GM18870 (cell line): Measurements from ENCODE around the gene RREB1.

Experiments
- ATAC-seq: cut with Tn5 transposase; IDR thresholded peaks from one replicate; pipeline ENCODE4 v1.9.1; 2021; ENCODE audit warnings: moderate library complexity; ENCODE audit not compliant: unreplicated experiment

Gene RREB1

DNA sequence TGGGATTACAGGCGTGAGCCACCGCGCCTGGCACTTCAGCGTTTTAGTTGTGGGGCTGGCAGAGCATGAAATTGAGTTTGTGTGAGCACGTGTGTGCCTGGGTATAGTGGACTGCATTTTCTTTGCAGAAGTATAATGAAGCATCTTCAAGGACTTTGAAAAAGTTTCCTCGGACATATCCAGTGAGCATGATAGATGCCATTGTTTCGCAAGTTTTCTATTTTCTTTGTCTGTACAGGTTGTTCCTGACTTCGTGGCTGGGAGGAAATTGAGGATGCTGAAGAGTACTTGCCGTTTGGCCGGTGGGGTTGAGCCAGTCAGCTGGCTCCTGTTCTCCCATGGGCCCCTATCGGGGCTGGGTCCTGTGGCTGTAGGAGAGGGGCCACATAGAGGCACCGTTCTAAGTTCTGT lies 55.9 kb downstream of the RREB1 start:
- ATAC-seq = no peak

DNA sequence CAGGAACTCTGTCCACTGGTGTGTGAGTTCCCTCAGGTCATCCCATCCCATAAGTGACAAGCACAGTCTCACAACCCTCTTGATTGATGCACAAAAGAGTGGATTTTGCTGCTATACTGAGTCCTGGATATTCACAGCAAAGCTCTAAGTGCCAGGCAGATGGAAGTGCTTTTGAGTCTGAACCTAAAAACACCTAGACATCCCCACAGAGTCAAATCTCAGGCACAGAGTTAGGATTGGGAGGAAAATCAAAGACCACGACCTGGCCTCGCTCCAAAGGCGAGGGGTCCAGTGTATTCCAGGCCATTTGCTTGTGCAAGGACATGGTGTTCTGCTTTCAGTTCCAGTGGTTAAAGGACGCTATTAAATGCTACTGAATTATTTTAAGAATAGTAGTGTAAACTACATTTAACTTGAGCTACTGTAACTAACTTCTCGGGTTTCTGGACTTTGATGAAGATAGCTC lies 56.8 kb downstream of the RREB1 start:
- no peak for ATAC-seq

DNA sequence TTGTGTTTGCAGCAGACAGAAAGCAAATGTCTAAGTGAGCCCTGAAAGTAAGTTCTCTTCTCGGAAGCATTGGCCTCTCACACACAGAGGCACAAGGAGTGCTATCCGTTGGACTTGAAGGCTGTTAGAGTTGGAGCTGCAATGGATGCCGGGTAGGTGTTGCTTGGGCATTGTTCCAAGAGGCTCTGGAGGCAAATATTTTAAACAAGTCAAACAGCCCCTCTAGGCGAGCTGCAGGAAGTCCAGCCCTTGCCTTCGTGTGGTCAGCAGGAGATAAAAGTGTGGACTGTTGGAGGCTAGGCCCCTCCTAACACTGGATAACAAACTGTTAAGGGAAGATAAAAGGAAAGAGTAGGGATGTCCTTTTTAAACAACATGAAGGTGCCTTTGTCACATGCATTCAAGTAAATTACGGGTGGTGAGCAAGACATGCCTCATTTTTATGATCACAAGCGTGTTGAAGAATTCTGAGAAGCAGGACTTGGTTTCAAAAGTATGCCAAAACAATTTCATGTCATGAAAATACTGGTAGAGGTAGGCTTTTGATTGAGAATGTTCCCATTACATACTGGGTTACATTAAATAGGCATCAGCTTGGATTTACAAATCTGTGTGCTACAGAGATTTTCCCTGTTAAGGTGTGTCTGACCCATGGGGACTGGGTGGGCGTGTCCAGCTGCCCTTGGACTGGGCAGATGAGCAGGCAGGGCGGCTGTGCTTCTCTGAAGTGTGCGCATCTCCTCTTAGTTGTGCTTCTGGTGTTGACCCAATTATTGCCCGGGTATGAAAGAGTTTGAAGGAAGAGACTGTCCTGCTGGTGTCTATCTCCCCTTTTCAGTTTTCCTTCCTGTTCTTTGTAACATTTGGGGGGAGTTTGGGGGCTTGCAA lies 57.5 kb downstream of the RREB1 start:
- ATAC-seq = no peak

DNA sequence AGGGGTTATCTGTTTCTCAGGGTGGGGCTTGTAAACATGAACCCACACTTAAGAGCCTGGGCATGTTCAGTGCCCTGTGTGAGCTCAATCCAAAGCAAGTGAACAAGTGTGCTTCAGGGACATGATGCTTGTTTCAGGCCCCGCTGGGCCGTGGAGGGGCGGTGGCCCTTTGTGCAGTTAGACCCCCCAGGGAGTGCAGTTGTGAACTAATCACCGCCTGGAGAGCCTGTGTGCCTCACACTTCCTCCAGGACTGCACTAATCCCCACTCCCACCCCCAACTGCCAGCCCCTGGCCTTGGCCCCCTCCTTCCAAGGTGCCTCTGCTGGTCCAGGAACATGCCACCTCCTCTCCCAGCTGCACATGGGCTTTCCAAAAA lies 58.1 kb downstream of the RREB1 start:
- no peak for ATAC-seq

DNA sequence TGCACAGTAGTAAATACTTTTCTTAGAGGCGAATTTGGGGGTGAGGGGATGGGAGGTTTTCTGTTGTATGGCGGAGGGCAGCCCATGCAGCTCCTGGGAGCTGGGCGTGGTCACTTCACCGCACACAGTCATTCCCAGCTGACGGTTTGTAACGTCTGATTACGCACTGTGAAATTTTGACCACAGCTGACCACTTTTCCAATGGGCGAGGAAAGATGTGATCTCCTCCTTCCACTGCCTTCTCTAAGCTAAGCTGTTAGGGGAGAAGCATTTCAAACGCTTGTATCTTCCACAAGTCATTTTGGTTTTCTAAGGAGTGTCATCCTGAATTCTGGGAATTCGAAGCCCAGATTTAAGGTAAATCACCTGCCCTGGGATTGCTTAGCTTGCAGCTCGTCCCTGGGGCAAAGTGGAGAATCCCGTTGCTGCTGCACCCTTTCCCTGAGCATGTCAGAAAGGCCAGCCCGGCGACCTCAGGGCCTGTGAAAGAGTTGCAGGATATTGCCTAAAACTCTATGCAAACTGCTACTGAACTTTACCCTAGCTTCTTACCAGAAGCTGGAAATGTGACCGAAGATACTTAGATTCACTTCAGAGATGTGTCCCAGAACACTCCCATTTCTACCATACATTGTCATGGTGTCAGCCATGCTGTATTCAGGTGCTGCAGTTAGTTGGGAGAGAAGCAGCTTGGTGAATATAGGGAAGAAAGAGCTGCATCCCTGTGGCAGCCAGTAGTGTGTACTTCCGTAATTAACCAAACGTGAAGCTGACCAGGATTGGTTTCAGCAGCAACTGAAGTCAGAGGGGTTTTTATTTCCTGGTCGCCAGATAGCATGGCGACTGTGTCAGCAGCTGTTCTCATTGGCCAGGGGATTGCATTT lies 58.9 kb downstream of the RREB1 start:
- ATAC-seq = no peak

DNA sequence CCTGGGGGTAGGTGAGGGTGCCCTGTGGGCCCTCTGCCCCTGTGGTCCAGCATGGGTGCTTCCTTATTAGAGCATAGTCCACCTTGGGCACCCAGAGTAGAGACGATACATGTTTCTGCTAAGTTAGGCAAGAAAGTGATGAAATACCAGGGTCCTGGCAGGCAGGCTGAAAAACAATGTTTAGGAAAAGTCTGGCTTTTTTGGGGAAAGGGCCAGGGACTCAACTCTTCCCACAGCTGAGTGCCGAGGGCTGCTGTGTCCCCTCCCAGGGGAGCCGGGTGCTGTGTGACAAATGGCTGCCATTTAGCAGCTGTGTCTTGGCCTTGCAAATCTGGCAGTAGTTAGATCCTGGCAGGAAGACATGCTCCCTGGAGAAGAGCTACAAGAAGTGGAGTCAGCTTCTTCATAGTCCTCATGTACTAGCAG lies 61.5 kb downstream of the RREB1 start:
- no peak for ATAC-seq

DNA sequence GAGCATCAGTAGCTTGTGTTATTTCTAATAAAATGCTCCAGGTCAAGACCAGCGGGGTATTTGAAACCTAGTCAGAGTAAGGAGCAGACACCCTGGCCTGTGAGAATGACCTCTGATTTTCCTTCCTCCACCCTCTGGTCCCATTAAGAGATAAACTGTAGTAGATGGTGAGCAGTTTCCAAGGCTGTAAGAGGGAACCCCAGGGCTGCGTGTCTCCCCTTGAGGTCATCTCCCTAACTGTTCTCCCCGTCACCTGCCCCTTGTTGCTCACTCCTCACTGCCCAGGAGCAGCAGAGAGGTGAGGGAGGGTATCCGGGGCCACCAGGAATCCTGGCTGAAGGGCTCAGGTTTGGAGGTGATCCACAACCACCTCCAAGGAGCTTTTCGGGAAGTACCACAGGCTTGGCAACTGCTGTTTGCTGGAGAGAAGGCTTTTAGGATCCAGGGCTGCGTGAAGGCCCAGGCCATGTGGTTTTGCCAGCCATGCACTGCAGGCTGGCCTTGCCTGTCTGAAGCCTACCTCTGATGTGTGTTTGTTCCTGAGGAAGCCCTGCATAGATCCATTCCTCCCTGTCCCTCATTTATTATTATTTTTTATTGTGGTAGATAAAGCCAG lies 62.5 kb downstream of the RREB1 start:
- no peak for ATAC-seq

DNA sequence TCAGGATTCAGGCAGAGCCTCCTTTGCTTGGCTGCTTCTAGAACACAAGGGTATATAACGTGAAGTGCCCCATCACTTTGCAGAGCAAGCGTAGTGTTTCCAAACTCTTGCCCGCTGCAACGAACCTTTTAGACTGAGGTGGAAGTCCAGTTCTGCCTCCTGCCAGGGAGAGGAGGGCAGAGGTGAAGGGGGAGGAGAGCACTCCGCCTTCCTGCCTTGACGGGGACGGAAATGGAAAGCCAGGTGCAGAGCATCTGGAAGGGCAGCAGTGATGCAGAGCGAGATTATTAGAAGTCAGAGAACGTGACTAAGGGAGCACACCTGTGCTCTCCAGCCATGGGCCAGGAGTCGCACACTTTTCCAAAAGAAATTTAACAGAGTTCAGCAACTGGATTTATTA lies 63.4 kb downstream of the RREB1 start:
- no peak for ATAC-seq

DNA sequence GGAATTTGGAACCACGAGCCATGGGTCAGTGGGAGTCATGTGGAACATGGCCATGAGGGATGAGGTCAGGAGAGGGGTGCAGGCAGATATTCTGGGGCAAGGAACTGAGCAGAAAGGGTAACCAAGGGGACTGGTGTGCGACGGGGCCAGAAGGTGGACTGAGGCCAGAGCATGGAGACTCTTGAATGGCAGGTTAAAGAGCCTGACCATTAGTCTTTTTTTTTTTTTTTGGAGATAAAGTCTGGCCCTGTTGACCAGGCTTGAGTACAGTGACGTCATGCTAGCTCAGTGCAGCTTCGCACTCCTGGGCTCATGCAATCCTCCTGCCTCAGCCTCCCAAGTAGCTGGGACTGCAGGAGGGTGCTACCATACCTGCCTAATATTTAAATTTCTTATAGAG lies 64.0 kb downstream of the RREB1 start:
- no peak for ATAC-seq

DNA sequence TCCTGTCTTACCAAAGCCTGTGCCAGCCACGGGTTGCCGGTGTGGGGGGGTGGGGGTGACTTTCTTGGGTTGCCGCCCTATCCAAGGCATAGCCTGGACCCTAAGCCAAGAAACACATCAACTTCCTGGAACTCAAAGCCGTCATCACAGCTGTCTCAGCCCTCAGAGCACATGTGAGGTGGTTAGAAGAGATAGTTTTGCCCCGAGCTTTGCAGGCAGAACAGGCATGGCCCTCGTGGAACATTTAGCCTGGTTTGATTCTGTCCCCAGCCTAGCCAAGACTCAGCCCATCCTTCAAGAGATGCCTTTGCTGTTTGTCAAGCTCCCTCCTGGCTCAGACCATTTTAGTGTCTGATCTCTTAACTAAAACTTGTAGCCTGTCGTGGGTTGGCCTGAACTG lies 64.9 kb downstream of the RREB1 start:
- no peak for ATAC-seq

DNA sequence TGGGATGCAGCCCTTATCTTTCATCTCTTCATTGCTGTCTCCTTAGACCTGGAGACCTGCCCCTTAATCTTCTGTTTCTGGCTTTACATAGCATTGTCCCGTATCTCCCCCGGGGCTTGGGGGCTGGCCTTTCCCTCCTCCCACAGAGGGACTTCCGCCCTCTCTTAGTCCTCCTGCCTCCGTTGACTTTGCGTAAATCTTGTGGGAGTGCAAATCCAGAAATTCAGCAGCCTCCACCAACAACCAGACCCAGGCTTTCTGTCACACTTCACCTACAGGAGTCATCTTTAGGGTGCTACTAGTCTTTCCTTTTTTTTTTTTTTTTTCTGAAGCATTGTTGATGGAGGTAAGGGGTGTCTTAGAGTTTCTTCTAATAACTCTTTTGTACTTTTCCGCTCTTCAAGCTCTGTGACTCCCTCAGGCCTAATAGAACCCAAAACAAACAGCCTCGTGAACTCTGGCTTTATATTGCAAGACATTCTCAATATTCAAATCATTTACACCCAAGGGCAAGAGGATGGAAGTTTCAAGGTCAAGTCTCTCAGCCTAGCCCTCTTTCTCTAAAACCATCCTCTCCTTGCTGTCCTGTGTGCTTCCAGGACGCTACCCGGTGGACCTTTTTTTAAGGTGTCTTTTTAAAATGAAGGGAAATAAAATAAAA lies 66.2 kb downstream of the RREB1 start:
- ATAC-seq = no peak

DNA sequence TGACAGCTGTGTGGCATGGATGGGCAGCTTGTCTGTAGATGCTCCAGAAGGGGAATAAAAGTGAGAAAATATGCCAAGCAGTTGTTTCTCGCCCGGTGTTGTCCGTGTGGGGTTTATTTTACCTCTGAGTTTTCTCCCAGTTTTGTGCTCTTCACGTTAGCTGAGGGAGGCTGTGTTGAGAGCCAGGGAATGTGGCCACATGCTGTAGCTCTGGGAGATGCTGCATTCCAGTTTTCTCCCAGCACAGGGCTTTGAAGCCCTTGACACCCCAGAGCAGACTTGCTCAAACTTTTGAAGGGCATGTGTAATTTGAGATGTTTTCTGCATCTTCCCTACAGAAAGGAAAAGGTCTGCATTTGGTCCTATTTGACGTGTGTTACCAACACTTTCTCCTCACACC lies 67.7 kb downstream of the RREB1 start:
- no peak for ATAC-seq

DNA sequence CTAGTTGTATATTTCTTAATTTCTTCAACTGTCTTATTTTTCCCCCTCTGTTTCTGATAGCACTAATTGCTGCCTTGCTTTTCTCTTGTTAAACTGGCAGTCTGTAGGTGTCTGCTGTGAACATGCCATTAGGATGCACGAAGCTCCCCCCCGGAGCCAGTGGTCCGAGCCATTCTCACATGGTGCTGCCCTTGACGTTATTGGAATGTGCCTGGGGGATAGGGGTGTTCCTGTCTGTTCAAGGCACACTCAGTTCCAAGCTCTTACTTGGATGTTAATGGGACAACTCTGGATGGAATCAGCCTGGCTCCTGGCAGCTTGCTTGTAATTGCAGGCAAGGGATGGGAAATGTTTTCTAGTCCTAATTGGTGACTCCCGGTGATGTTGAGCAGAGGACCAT lies 68.4 kb downstream of the RREB1 start:
- ATAC-seq = no peak

DNA sequence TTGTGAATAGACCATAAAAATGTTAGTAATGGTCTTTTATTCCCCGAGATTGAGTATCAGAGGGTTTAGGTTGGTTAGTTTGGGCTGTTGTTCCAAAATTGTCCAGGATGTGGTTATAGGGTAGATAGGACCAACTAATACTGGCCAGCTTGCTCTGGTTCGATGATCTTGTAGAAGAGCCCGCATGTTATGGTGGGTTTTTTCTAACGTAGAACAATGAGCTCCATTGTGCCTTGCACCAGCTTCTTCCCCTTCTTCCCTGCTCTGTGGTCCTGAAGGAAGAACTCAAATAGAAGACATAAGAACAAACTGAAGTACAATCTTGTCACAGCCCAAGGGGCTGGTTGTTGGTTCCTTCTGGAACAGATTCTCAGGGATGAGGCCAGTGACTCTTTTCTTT lies 70.5 kb downstream of the RREB1 start:
- no peak for ATAC-seq

DNA sequence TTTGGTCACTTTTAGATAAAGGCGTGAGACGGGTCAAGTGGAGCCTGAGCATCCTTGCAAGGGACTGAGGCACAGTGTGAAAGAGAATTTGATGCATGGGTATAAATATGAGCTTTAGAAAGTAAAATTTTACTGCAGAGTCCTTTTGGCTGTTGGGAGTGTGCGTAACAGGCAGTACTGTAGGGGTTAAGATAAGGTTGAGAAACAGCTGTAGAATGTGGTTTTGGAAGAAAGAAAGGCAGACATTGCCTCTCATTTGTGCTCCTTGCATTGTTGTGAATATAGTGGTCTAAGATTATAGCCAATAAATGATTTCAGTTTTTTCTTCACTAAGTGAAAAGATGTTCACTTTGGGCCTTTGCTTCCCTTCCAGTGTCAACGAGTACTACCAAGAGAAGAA lies 73.0 kb downstream of the RREB1 start:
- no peak for ATAC-seq

DNA sequence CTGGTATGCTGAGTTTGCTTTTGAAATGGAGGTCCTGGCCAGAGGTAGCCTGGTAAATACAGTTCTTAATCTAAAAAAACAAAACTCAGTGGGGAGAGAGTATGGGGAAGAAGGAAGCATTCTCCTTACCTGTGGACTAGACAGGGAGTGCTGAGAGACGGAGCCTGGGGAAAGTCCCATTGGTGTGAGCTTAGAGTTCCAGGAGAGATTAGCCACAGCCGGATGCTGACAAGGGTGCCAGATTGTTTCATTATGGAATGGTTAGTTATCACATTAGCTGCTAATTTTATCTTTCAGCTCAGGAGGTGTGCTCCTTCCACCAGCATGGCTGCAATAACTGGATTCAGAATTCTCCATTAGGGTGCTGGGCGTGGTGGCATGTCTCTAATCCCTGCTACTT lies 75.9 kb downstream of the RREB1 start:
- ATAC-seq = no peak

DNA sequence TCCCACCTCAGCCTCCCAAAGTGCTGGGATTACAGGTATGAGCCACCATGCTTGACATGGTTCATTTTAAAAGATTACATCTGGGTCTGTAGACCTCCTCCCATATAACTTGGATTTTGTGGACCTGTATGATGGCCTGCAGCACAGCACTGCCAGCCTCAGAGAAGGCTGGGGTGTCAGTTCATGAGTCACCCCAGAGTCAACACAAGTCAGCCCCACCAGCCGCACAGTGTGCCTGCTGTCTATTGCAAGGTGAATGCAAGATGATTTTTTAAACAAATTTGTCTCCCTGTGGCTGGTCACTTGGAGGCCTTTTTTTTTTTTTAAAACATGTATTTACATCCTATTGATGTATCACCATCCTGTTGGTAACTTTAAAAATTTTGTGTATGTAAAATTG lies 76.7 kb downstream of the RREB1 start:
- no peak for ATAC-seq

DNA sequence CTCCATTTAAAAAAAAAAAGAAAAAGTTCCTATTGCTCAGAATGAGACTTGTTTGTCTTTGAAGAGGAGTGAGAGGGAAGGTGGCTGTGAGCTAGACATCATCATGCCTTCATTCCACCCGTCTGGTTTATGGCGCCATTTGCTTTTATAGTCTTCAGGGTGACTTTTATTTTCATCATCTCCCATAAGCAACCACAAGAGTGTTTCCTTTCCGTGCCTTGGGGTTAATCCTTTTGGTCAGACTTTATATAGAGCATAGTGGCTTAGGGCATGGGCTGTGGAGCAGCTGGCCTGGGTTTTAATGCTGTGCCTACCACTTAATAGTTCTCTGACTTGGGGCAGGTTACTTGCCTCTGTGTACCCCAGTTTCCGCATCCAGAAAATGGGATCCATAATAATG lies 77.8 kb downstream of the RREB1 start:
- ATAC-seq = no peak

DNA sequence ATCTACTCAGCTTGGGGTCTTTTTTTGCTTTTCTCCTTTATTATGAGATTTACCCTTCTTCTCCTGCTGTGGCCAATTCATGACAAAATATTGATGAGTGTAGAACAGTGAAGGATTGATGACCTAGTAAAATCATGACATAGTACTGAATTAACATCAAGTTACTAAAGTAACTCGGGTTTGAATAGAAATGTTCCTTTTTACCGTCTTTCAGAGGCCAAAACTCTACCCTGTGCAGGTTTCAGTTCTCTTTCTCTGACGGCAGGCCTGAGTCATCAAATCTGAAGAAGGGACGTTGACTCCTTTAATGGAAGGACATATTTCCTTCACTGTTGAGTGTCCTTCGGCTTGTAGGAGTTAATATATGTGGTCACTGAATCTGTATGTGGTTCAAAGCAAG lies 80.7 kb downstream of the RREB1 start:
- peak; percentile 92 for ATAC-seq

DNA sequence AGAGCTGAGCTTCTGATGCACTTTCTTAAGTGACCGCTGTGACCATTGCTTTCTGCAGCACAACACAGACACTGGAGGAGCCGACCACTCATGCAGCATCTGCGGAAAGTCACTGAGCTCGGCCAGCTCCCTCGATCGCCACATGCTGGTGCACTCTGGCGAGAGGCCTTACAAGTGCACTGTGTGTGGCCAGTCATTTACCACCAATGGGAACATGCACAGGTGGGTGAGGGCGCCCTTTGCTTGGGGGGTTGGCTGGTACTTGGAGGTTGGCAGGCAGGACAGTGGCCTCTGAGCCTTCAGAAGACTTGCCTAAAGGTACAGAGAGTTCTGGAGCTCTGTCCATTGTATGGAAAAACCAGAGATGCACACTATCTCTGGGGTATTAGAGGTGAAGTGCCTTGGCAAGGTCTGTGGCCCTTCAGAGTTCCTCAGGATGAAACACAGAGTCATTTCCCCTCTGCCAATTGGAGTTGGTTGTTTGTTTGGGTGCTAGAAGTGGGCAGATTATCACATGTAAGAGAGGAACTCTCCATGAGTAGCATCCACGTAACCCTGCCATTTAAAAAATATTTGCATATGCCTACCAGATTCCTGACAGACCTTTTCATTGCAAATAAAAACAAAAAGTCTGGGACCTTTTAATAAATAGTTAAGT lies 81.5 kb downstream of the RREB1 start:
- no peak for ATAC-seq

DNA sequence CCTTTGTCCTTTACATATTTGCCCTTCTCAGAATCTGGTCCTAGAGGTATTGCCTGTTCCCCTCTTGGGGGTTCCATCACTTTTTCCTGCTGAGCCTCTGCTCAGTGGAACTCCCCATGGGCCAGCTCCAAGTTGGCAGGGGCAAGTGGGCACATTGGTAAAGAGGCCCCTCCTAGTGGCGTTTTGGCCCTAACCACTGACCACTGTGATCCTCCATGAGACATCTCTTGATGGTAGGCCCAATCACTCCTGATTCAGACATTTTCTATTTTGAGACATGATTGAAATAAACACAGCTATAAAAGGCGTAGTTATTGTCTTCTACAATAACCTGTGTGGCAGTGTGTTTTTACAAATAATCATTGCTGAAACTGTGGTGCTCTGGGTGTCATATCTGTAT lies 83.0 kb downstream of the RREB1 start:
- ATAC-seq = no peak
